Renal cortical epithelial cell (primary cell): ENCODE results near the gene UBR4. TPM values are rescaled to one million over a fixed set of nuclear protein-coding genes. Genes with fewer than 3 reads are reported as not detected.

Experiments
- DNase-seq: peaks from one replicate; pipeline ENCODE4 v3.0.0-alpha.2; 2011; ENCODE audit warnings: low read depth
- total RNA-seq: library from RNA; depleted of rRNA; stranded (reverse); fragments of >200 nt; gene quantifications from 2 replicates; pipeline ENCODE4 v1.2.3, GENCODE V29; 2014

Gene UBR4
- total RNA-seq, 1 donor from 2014 or later, result 174 TPM

- no peak for DNase-seq
Observed at GRCh38 chr1:19140465-19140864, 69.6 kb downstream of the UBR4 start.

GRCh38 chr1:19139711-19140110, 70.4 kb downstream of the UBR4 start:
- DNase-seq, result no peak

GRCh38 chr1:19138958-19139581, 71.0 kb downstream of the UBR4 start:
- DNase-seq, result no peak

- DNase-seq, result no peak
Observed at GRCh38 chr1:19138331-19138730, 71.7 kb downstream of the UBR4 start.

GRCh38 chr1:19137158-19137557, 72.9 kb downstream of the UBR4 start:
- DNase-seq, result no peak

GRCh38 chr1:19133360-19133759, 76.7 kb downstream of the UBR4 start:
- no peak for DNase-seq

- DNase-seq, result peak; percentile 20
Observed at GRCh38 chr1:19130468-19130867, 79.6 kb downstream of the UBR4 start.

- no peak for DNase-seq
Observed at GRCh38 chr1:19128968-19129514, 81.0 kb downstream of the UBR4 start.

- no peak for DNase-seq
Observed at GRCh38 chr1:19124273-19124672, 85.8 kb downstream of the UBR4 start.

GRCh38 chr1:19123837-19124236, 86.2 kb downstream of the UBR4 start:
- DNase-seq, result no peak

GRCh38 chr1:19122668-19123067, 87.4 kb downstream of the UBR4 start:
- DNase-seq, result no peak

- no peak for DNase-seq
Observed at GRCh38 chr1:19121192-19121591, 88.9 kb downstream of the UBR4 start.

GRCh38 chr1:19120070-19120469, 90.0 kb downstream of the UBR4 start:
- DNase-seq, result no peak

GRCh38 chr1:19115082-19115808, 94.8 kb downstream of the UBR4 start:
- DNase-seq, result no peak

- DNase-seq, result peak; percentile 52
Observed at GRCh38 chr1:19113697-19114092, 96.4 kb downstream of the UBR4 start.

- DNase-seq, result no peak
Observed at GRCh38 chr1:19112891-19113696, 97.0 kb downstream of the UBR4 start.

GRCh38 chr1:19110257-19110927, 99.7 kb downstream of the UBR4 start:
- DNase-seq, result peak; percentile 81

- DNase-seq, result no peak
Observed at GRCh38 chr1:19109545-19109944, 100.5 kb downstream of the UBR4 start.

GRCh38 chr1:19101244-19101643, 108.8 kb downstream of the UBR4 start:
- DNase-seq, result no peak

- peak; percentile 33 for DNase-seq
Observed at GRCh38 chr1:19100028-19100427, 110.0 kb downstream of the UBR4 start.

- no peak for DNase-seq
Observed at GRCh38 chr1:19096990-19097389, 113.1 kb downstream of the UBR4 start.
